Breast epithelium (tissue), 3 donors: ENCODE measurements around the gene RGS16.

Experiments
- CTCF ChIP-seq, 3 donors: fragments of 450-650 bp; IDR thresholded peaks; one replicate each; pipeline ENCODE4 v1.5.1; 2016 to 2017; ENCODE audit warnings: antibody characterized with exemption in 3 of 3, mild to moderate bottlenecking in 3 of 3, moderate library complexity in 3 of 3
- POLR2AphosphoS5 ChIP-seq, 3 donors: sonication (generic); formaldehyde crosslinking; IDR thresholded peaks; one replicate each; pipeline ENCODE4 v1.6.1; 2017; ENCODE audit warnings: antibody characterized with exemption in 3 of 3

DNA sequence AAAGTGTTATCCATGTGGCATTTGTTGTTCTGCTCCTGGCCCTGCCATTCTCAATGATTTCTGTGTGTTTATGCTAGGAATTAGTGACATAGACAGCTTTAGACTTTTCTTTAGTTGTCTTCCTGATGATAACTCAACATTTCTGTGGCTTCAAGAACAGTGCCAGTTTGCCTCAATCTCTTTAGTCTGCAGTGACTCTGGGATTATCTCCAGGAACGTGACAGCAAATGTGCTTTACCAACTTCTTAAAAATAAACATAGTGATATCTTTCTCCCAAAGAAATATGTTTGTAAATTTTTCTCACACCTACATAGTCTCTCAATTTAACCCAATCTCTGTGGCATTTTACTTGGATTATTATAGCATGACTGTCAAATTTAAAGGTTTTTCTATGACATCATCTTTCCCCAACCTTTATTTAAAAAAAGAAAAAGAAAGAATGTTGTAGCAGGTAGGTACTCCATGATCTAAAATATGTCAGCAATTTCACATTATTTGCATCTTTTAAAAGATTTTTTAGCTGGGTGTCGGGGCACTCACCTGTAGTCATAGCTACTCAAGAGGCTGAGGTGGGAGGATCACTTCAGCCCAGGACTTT lies 39.7 kb downstream of the RGS16 start:
- TF ChIP-seq CTCF (IDR thresholded peaks at IDR 0.05): no peak
- no peak for TF ChIP-seq POLR2AphosphoS5 (IDR thresholded peaks at IDR 0.05)
